PC-3 (cell line): ENCODE results near the gene TMED6.

Experiments
- CTCF ChIP-seq: fragments of 300-600 bp; sonication (generic); conservative IDR thresholded peaks from 2 replicates; pipeline ENCODE4 v1.5.1; 2017; ENCODE audit warnings: antibody characterized with exemption, low read depth, mild to moderate bottlenecking, low read length
- EZH2 ChIP-seq: fragments of 300-600 bp; sonication (generic); IDR thresholded peaks from one replicate; pipeline ENCODE4 v1.6.1; 2017; ENCODE audit warnings: antibody characterized with exemption, mild to moderate bottlenecking, low read length; ENCODE audit not compliant: unreplicated experiment

GRCh38 chr16:69396187-69397061, 44.8 kb upstream of the TMED6 start:
- TF ChIP-seq CTCF (peak; percentile 71), EZH2 (no peak)
